Progenitor cell of endocrine pancreas (in vitro differentiated cells): ENCODE measurements around the gene PTPRD. TPM values are rescaled to one million over a fixed set of nuclear protein-coding genes. Genes with fewer than 3 reads are reported as not detected.

Experiments
- DNase-seq: peaks from one replicate; pipeline ENCODE4 v3.0.0; 2021; ENCODE audit warnings: low spot score; ENCODE audit not compliant: unreplicated experiment
- H3K27ac Mint-ChIP-seq: 2 replicates; pipeline ENCODE4 v1.8.0; 2021; ENCODE audit warnings: mild to moderate bottlenecking, moderate library complexity, mixed read lengths
- H3K27me3 Mint-ChIP-seq: 2 replicates; pipeline ENCODE4 v1.8.0; 2021; ENCODE audit warnings: mixed read lengths
- H3K36me3 Mint-ChIP-seq: 2 replicates; pipeline ENCODE4 v1.8.0; 2022; ENCODE audit warnings: mixed read lengths; ENCODE audit not compliant: insufficient read depth
- H3K4me1 Mint-ChIP-seq: 2 replicates; pipeline ENCODE4 v1.8.0; 2021; ENCODE audit warnings: low read depth, mixed read lengths
- H3K4me3 Mint-ChIP-seq: 2 replicates; pipeline ENCODE4 v1.8.0; 2021; ENCODE audit warnings: low read depth, mild to moderate bottlenecking, moderate library complexity, mixed read lengths
- H3K9me3 Mint-ChIP-seq: 2 replicates; pipeline ENCODE4 v1.8.0; 2021; ENCODE audit warnings: low read depth, mixed read lengths
- CTCF ChIP-seq: fragments of 200-600 bp; sonication (generic); IDR thresholded peaks from one replicate; pipeline ENCODE4 v1.5.0; 2021; ENCODE audit warnings: antibody characterized with exemption, mild to moderate bottlenecking; ENCODE audit not compliant: unreplicated experiment
- total RNA-seq: library from RNA; stranded (reverse); gene quantifications from 2 replicates; pipeline ENCODE4 v1.2.1, GENCODE V29; 2021

PTPRD gene
- total RNA-seq, 1 donor from 2014 or later = 124 TPM

- H3K36me3 Mint-ChIP-seq = peaks cover 8% of the 10 kb centered on the region
- no peak overlapping the region for H3K4me3 Mint-ChIP-seq
- H3K9me3 Mint-ChIP-seq = peaks cover 9% of the 10 kb centered on the region
- DNase-seq = no peak
- no peaks in the 10 kb centered on the region for H3K27me3 Mint-ChIP-seq
- no peak for TF ChIP-seq CTCF
- H3K4me1 Mint-ChIP-seq = peaks cover 13% of the 10 kb centered on the region
- H3K27ac Mint-ChIP-seq = no peak overlapping the region
Observed at GRCh38 chr9:8835291-8835690, 1777.5 kb downstream of the PTPRD start.

GRCh38 chr9:8832955-8833354, 1779.8 kb downstream of the PTPRD start:
- Mint-ChIP-seq H3K4me1 (peaks cover 13% of the 10 kb centered on the region), H3K4me3 (no peak overlapping the region), H3K27ac (no peak overlapping the region), H3K36me3 (peaks cover 4% of the 10 kb centered on the region), H3K27me3 (no peaks in the 10 kb centered on the region), H3K9me3 (peaks cover 5% of the 10 kb centered on the region)
- DNase-seq = no peak
- no peak for TF ChIP-seq CTCF

- H3K36me3 Mint-ChIP-seq = peaks cover 2% of the 10 kb centered on the region
- H3K4me1 Mint-ChIP-seq = peaks cover 13% of the 10 kb centered on the region
- H3K4me3 Mint-ChIP-seq = no peak overlapping the region
- no peak for TF ChIP-seq CTCF
- no peak for DNase-seq
- no peak overlapping the region for H3K27ac Mint-ChIP-seq
- H3K9me3 Mint-ChIP-seq = peaks cover 1% of the 10 kb centered on the region
- no peaks in the 10 kb centered on the region for H3K27me3 Mint-ChIP-seq
Observed at GRCh38 chr9:8832386-8832785, 1780.4 kb downstream of the PTPRD start.

GRCh38 chr9:8831568-8831967, 1781.2 kb downstream of the PTPRD start:
- no peaks in the 10 kb centered on the region for H3K27me3 Mint-ChIP-seq
- H3K4me1 Mint-ChIP-seq = peaks cover 13% of the 10 kb centered on the region
- no peak overlapping the region for H3K4me3 Mint-ChIP-seq
- no peak for DNase-seq
- H3K9me3 Mint-ChIP-seq = no peaks in the 10 kb centered on the region
- H3K27ac Mint-ChIP-seq = no peak overlapping the region
- no peaks in the 10 kb centered on the region for H3K36me3 Mint-ChIP-seq
- no peak for TF ChIP-seq CTCF

- no peak overlapping the region for H3K27ac Mint-ChIP-seq
- TF ChIP-seq CTCF = no peak
- H3K27me3 Mint-ChIP-seq = no peaks in the 10 kb centered on the region
- no peak overlapping the region for H3K4me3 Mint-ChIP-seq
- no peak for DNase-seq
- H3K9me3 Mint-ChIP-seq = peaks cover 6% of the 10 kb centered on the region
- peaks cover 16% of the 10 kb centered on the region for H3K4me1 Mint-ChIP-seq
- peaks cover 3% of the 10 kb centered on the region for H3K36me3 Mint-ChIP-seq
Observed at GRCh38 chr9:8826281-8826680, 1786.5 kb downstream of the PTPRD start.
